Activated CD4-positive, CD25-positive, alpha-beta regulatory T cell treated with anti-CD3 and anti-CD28 coated beads, Interleukin-2, amount 50 U/mL, for 24 hours (primary cell): Measurements from ENCODE around the gene SCAF1.

Experiments
- ATAC-seq, 2 donors: fragments of 150-1000 bp; cut with Tn5 transposase; one replicate each; pipeline ENCODE4 v1.10.0; 2021; ENCODE audit warnings: mild to moderate bottlenecking in 1 of 2, moderate library complexity in 1 of 2

The SCAF1 gene

GRCh38 chr19:49686503-49687088 lies 44.6 kb downstream of the SCAF1 start:
- ATAC-seq = no peak

- no peak for ATAC-seq
These were observed 45.1 kb downstream of the SCAF1 start for GRCh38 chr19:49687150-49687549.

GRCh38 chr19:49687566-49688316 lies 45.7 kb downstream of the SCAF1 start:
- no peak for ATAC-seq

GRCh38 chr19:49688531-49689132 lies 46.6 kb downstream of the SCAF1 start:
- ATAC-seq = no peak

GRCh38 chr19:49689133-49690078 lies 47.4 kb downstream of the SCAF1 start, which contains the start of gene ADM5:
Gene ADM5 (plus strand): TSS chr19:49689594. CDS start chr19:49689838, 244 bp downstream.
- ATAC-seq = peak; percentile 21 to 27

GRCh38 chr19:49690079-49690655 lies 48.2 kb downstream of the SCAF1 start:
- peak; percentile 4 to 7 for ATAC-seq

- peak; percentile 63 to 65 for ATAC-seq
These were observed 48.7 kb downstream of the SCAF1 start, which contains the start of gene CPT1C for GRCh38 chr19:49690656-49691242. Gene CPT1C (plus strand): TSS chr19:49691116. CDS start chr19:49692253, 1,137 bp downstream.

GRCh38 chr19:49691243-49692146 lies 49.5 kb downstream of the SCAF1 start:
- ATAC-seq = peak; percentile 14 to 31

GRCh38 chr19:49692147-49692506 lies 50.1 kb downstream of the SCAF1 start:
- ATAC-seq = no peak

- ATAC-seq = no peak
These were observed 54.1 kb downstream of the SCAF1 start for GRCh38 chr19:49696115-49696514.

- ATAC-seq = no peak
These were observed 54.9 kb downstream of the SCAF1 start for GRCh38 chr19:49696865-49697264.

- no peak for ATAC-seq
These were observed 57.4 kb downstream of the SCAF1 start for GRCh38 chr19:49699364-49699763.

- ATAC-seq = no peak
These were observed 58.6 kb downstream of the SCAF1 start for GRCh38 chr19:49700563-49700962.

- no peak for ATAC-seq
These were observed 59.3 kb downstream of the SCAF1 start for GRCh38 chr19:49701271-49701786.

- ATAC-seq = no peak
These were observed 63.1 kb downstream of the SCAF1 start for GRCh38 chr19:49704888-49705642.

- ATAC-seq = no peak
These were observed 63.9 kb downstream of the SCAF1 start for GRCh38 chr19:49705919-49706318.
